ENCODE data around the gene PRKCA.
"Not testable (repeated sequence)": the region's sequence is repeated elsewhere in the genome, so short reads cannot be mapped to it uniquely, and the experiment has no call there.

PRKCA gene

GRCh38 chr17:66351701-66352100 lies 49.3 kb downstream of the PRKCA start:
- no peak overlapping the region for H2AFZ ChIP-seq (ENCODE audit: low read length, unreplicated experiment)
- H3K27ac ChIP-seq (ENCODE audit: low read depth, low read length), result no peak overlapping the region
- H3K4me1 ChIP-seq (ENCODE audit: control insufficient read depth, insufficient read depth, low read length, unreplicated experiment), result peaks cover 55% of the 10 kb centered on the region
- H3K4me3 ChIP-seq (ENCODE audit: low read depth, low read length), result no peak overlapping the region
- H3K36me3 ChIP-seq (ENCODE audit: insufficient read depth, low read length), result no peaks in the 10 kb centered on the region
- peaks cover 85% of the 10 kb centered on the region for H3K79me2 ChIP-seq (ENCODE audit: control insufficient read depth, insufficient read depth, low read length, unreplicated experiment)
- H3K27me3 ChIP-seq (ENCODE audit: insufficient read depth, low read length), result no peaks in the 10 kb centered on the region

- H3K4me1 ChIP-seq (ENCODE audit: control insufficient read depth, insufficient read depth, low read length, unreplicated experiment), result peaks cover 47% of the 10 kb centered on the region
- H3K27ac ChIP-seq (ENCODE audit: low read depth, low read length), result peak overlapping the region; percentile 34
- H3K36me3 ChIP-seq (ENCODE audit: insufficient read depth, low read length), result no peaks in the 10 kb centered on the region
- no peaks in the 10 kb centered on the region for H3K27me3 ChIP-seq (ENCODE audit: insufficient read depth, low read length)
- H3K79me2 ChIP-seq (ENCODE audit: control insufficient read depth, insufficient read depth, low read length, unreplicated experiment), result peaks cover 92% of the 10 kb centered on the region
- H2AFZ ChIP-seq (ENCODE audit: low read length, unreplicated experiment), result no peak overlapping the region
- peak overlapping the region; percentile 33; the same call in 1 of the 2 replicates for H3K4me3 ChIP-seq (ENCODE audit: low read depth, low read length)
Measured at GRCh38 chr17:66353937-66354401, 51.6 kb downstream of the PRKCA start.

- Histone ChIP-seq H3K27me3 (ENCODE audit: insufficient read depth, low read length) (no peaks in the 10 kb centered on the region), H3K27ac (ENCODE audit: low read depth, low read length) (peak overlapping the region; percentile 34), H3K79me2 (ENCODE audit: control insufficient read depth, insufficient read depth, low read length, unreplicated experiment) (peaks cover 91% of the 10 kb centered on the region), H3K4me3 (ENCODE audit: low read depth, low read length) (peak overlapping the region; percentile 33; the same call in 1 of the 2 replicates), H3K4me1 (ENCODE audit: control insufficient read depth, insufficient read depth, low read length, unreplicated experiment) (peaks cover 42% of the 10 kb centered on the region), H3K36me3 (ENCODE audit: insufficient read depth, low read length) (no peaks in the 10 kb centered on the region), H2AFZ (ENCODE audit: low read length, unreplicated experiment) (no peak overlapping the region)
Measured at GRCh38 chr17:66354472-66354871, 52.1 kb downstream of the PRKCA start.

GRCh38 chr17:66354981-66355380 lies 52.6 kb downstream of the PRKCA start:
- Histone ChIP-seq H3K27me3 (ENCODE audit: insufficient read depth, low read length) (no peaks in the 10 kb centered on the region), H3K36me3 (ENCODE audit: insufficient read depth, low read length) (no peaks in the 10 kb centered on the region), H3K4me1 (ENCODE audit: control insufficient read depth, insufficient read depth, low read length, unreplicated experiment) (peaks cover 39% of the 10 kb centered on the region), H2AFZ (ENCODE audit: low read length, unreplicated experiment) (no peak overlapping the region), H3K79me2 (ENCODE audit: control insufficient read depth, insufficient read depth, low read length, unreplicated experiment) (peaks cover 90% of the 10 kb centered on the region), H3K4me3 (ENCODE audit: low read depth, low read length) (peak overlapping the region; percentile 33; the same call in 1 of the 2 replicates), H3K27ac (ENCODE audit: low read depth, low read length) (peak overlapping the region; percentile 34)

- H3K79me2 ChIP-seq (ENCODE audit: control insufficient read depth, insufficient read depth, low read length, unreplicated experiment), result peaks cover 90% of the 10 kb centered on the region
- peaks cover 39% of the 10 kb centered on the region for H3K4me1 ChIP-seq (ENCODE audit: control insufficient read depth, insufficient read depth, low read length, unreplicated experiment)
- no peak overlapping the region for H2AFZ ChIP-seq (ENCODE audit: low read length, unreplicated experiment)
Measured at GRCh38 chr17:66355510-66355909, 53.1 kb downstream of the PRKCA start.

GRCh38 chr17:66357037-66357436 lies 54.6 kb downstream of the PRKCA start:
- peaks cover 39% of the 10 kb centered on the region for H3K4me1 ChIP-seq (ENCODE audit: control insufficient read depth, insufficient read depth, low read length, unreplicated experiment)
- H3K27me3 ChIP-seq (ENCODE audit: insufficient read depth, low read length), result no peaks in the 10 kb centered on the region
- H3K36me3 ChIP-seq (ENCODE audit: insufficient read depth, low read length), result no peaks in the 10 kb centered on the region
- peaks cover 86% of the 10 kb centered on the region for H3K79me2 ChIP-seq (ENCODE audit: control insufficient read depth, insufficient read depth, low read length, unreplicated experiment)
- no peak overlapping the region for H3K27ac ChIP-seq (ENCODE audit: low read depth, low read length)
- no peak overlapping the region for H2AFZ ChIP-seq (ENCODE audit: low read length, unreplicated experiment)
- no peak overlapping the region for H3K4me3 ChIP-seq (ENCODE audit: low read depth, low read length)

More at GRCh38 chr17:66355510-66355909, 53.1 kb downstream of the PRKCA start:
- Histone ChIP-seq H3K36me3 (ENCODE audit: insufficient read depth, low read length) (no peaks in the 10 kb centered on the region), H3K27me3 (ENCODE audit: insufficient read depth, low read length) (no peaks in the 10 kb centered on the region), H3K27ac (ENCODE audit: low read depth, low read length) (peak overlapping the region; percentile 34; the same call in 1 of the 2 replicates), H3K4me3 (ENCODE audit: low read depth, low read length) (peak overlapping the region; percentile 33; the same call in 1 of the 2 replicates)

- H3K4me1 ChIP-seq (ENCODE audit: control insufficient read depth, insufficient read depth, low read length, unreplicated experiment), result peaks cover 31% of the 10 kb centered on the region
- no peaks in the 10 kb centered on the region for H3K27me3 ChIP-seq (ENCODE audit: insufficient read depth, low read length)
- no peak overlapping the region for H3K4me3 ChIP-seq (ENCODE audit: low read depth, low read length)
- H3K36me3 ChIP-seq (ENCODE audit: insufficient read depth, low read length), result no peaks in the 10 kb centered on the region
- peaks cover 87% of the 10 kb centered on the region for H3K79me2 ChIP-seq (ENCODE audit: control insufficient read depth, insufficient read depth, low read length, unreplicated experiment)
- no peak overlapping the region for H2AFZ ChIP-seq (ENCODE audit: low read length, unreplicated experiment)
- H3K27ac ChIP-seq (ENCODE audit: low read depth, low read length), result no peak overlapping the region
Measured at GRCh38 chr17:66359351-66359750, 56.9 kb downstream of the PRKCA start.

GRCh38 chr17:66360961-66361565 lies 58.6 kb downstream of the PRKCA start:
- peaks cover 26% of the 10 kb centered on the region for H3K4me1 ChIP-seq (ENCODE audit: control insufficient read depth, insufficient read depth, low read length, unreplicated experiment)
- H3K79me2 ChIP-seq (ENCODE audit: control insufficient read depth, insufficient read depth, low read length, unreplicated experiment), result peaks cover 89% of the 10 kb centered on the region
- not testable (repeated sequence) for H3K4me3 ChIP-seq (ENCODE audit: low read depth, low read length); H2AFZ ChIP-seq (ENCODE audit: low read length, unreplicated experiment); H3K27me3 ChIP-seq (ENCODE audit: insufficient read depth, low read length); H3K36me3 ChIP-seq (ENCODE audit: insufficient read depth, low read length); H3K27ac ChIP-seq (ENCODE audit: low read depth, low read length)

- H3K36me3 ChIP-seq (ENCODE audit: insufficient read depth, low read length), result no peaks in the 10 kb centered on the region
- peaks cover 17% of the 10 kb centered on the region for H3K4me1 ChIP-seq (ENCODE audit: control insufficient read depth, insufficient read depth, low read length, unreplicated experiment)
- no peak overlapping the region for H2AFZ ChIP-seq (ENCODE audit: low read length, unreplicated experiment)
- H3K27me3 ChIP-seq (ENCODE audit: insufficient read depth, low read length), result no peaks in the 10 kb centered on the region
- H3K4me3 ChIP-seq (ENCODE audit: low read depth, low read length), result no peak overlapping the region
- no peak overlapping the region for H3K27ac ChIP-seq (ENCODE audit: low read depth, low read length)
- H3K79me2 ChIP-seq (ENCODE audit: control insufficient read depth, insufficient read depth, low read length, unreplicated experiment), result peaks cover 87% of the 10 kb centered on the region
Measured at GRCh38 chr17:66364508-66364907, 62.1 kb downstream of the PRKCA start.

GRCh38 chr17:66364990-66365490 lies 62.6 kb downstream of the PRKCA start:
- Histone ChIP-seq H3K36me3 (ENCODE audit: insufficient read depth, low read length) (no peaks in the 10 kb centered on the region), H3K27me3 (ENCODE audit: insufficient read depth, low read length) (no peaks in the 10 kb centered on the region), H3K79me2 (ENCODE audit: control insufficient read depth, insufficient read depth, low read length, unreplicated experiment) (peaks cover 86% of the 10 kb centered on the region), H3K4me1 (ENCODE audit: control insufficient read depth, insufficient read depth, low read length, unreplicated experiment) (peaks cover 17% of the 10 kb centered on the region), H3K27ac (ENCODE audit: low read depth, low read length) (no peak overlapping the region), H3K4me3 (ENCODE audit: low read depth, low read length) (no peak overlapping the region), H2AFZ (ENCODE audit: low read length, unreplicated experiment) (no peak overlapping the region)

GRCh38 chr17:66365903-66366302 lies 63.5 kb downstream of the PRKCA start:
- Histone ChIP-seq H3K4me1 (ENCODE audit: control insufficient read depth, insufficient read depth, low read length, unreplicated experiment) (peaks cover 19% of the 10 kb centered on the region), H3K4me3 (ENCODE audit: low read depth, low read length) (no peak overlapping the region), H3K27ac (ENCODE audit: low read depth, low read length) (no peak overlapping the region), H3K27me3 (ENCODE audit: insufficient read depth, low read length) (no peaks in the 10 kb centered on the region), H3K36me3 (ENCODE audit: insufficient read depth, low read length) (no peaks in the 10 kb centered on the region), H3K79me2 (ENCODE audit: control insufficient read depth, insufficient read depth, low read length, unreplicated experiment) (peaks cover 83% of the 10 kb centered on the region), H2AFZ (ENCODE audit: low read length, unreplicated experiment) (no peak overlapping the region)

All from ACC112 (cell line).